ENCODE results near the gene PRR19.

The PRR19 gene

GRCh38 chr19:42327381-42327780 is 25.4 kb downstream of the PRR19 start:
- TF ChIP-seq FOXP2 (optimal IDR thresholded peaks at IDR 0.05; ENCODE audit: borderline replicate concordance, extremely low read depth, extremely low read length, insufficient read depth) (no peak), SIN3A (IDR thresholded peaks at IDR 0.05; ENCODE audit: borderline replicate concordance, insufficient read depth, low read length) (no peak)

- TF ChIP-seq POLR2AphosphoS5 (IDR thresholded peaks at IDR 0.05; ENCODE audit: low read depth, low read length) (no peak), SIN3A (IDR thresholded peaks at IDR 0.05; ENCODE audit: borderline replicate concordance, insufficient read depth, low read length) (no peak), FOXP2 (optimal IDR thresholded peaks at IDR 0.05; ENCODE audit: borderline replicate concordance, extremely low read depth, extremely low read length, insufficient read depth) (no peak), REST (IDR thresholded peaks at IDR 0.05; ENCODE audit: insufficient read depth in 1 of 2, low read depth in 2 of 2, low read length in 2 of 2) (no peak), TAF1 (IDR thresholded peaks at IDR 0.05; ENCODE audit: borderline replicate concordance, insufficient read depth, low read length) (no peak)
Observed at GRCh38 chr19:42328106-42328505, 26.2 kb downstream of the PRR19 start.

- TF ChIP-seq POLR2AphosphoS5 (IDR thresholded peaks at IDR 0.05; ENCODE audit: low read depth, low read length) (no peak), REST (IDR thresholded peaks at IDR 0.05; ENCODE audit: insufficient read depth in 1 of 2, low read depth in 2 of 2, low read length in 2 of 2) (no peak), SIN3A (IDR thresholded peaks at IDR 0.05; ENCODE audit: borderline replicate concordance, insufficient read depth, low read length) (no peak), TAF1 (IDR thresholded peaks at IDR 0.05; ENCODE audit: borderline replicate concordance, insufficient read depth, low read length) (no peak), FOXP2 (optimal IDR thresholded peaks at IDR 0.05; ENCODE audit: borderline replicate concordance, extremely low read depth, extremely low read length, insufficient read depth) (no peak)
Observed at GRCh38 chr19:42328854-42329253, 26.9 kb downstream of the PRR19 start.

GRCh38 chr19:42330241-42330711 is 28.3 kb downstream of the PRR19 start:
- TF ChIP-seq REST (IDR thresholded peaks at IDR 0.05; ENCODE audit: insufficient read depth in 1 of 2, low read depth in 2 of 2, low read length in 2 of 2) = no peak
- no peak for TF ChIP-seq TAF1 (IDR thresholded peaks at IDR 0.05; ENCODE audit: borderline replicate concordance, insufficient read depth, low read length)
- no peak for TF ChIP-seq FOXP2 (optimal IDR thresholded peaks at IDR 0.05; ENCODE audit: borderline replicate concordance, extremely low read depth, extremely low read length, insufficient read depth)
- TF ChIP-seq POLR2AphosphoS5 (IDR thresholded peaks at IDR 0.05; ENCODE audit: low read depth, low read length) = no peak
- TF ChIP-seq SIN3A (IDR thresholded peaks at IDR 0.05; ENCODE audit: borderline replicate concordance, insufficient read depth, low read length) = no peak

GRCh38 chr19:42332059-42332458 is 30.1 kb downstream of the PRR19 start:
- TF ChIP-seq REST (IDR thresholded peaks at IDR 0.05; ENCODE audit: insufficient read depth in 1 of 2, low read depth in 2 of 2, low read length in 2 of 2) (no peak), SIN3A (IDR thresholded peaks at IDR 0.05; ENCODE audit: borderline replicate concordance, insufficient read depth, low read length) (no peak), POLR2AphosphoS5 (IDR thresholded peaks at IDR 0.05; ENCODE audit: low read depth, low read length) (no peak), FOXP2 (optimal IDR thresholded peaks at IDR 0.05; ENCODE audit: borderline replicate concordance, extremely low read depth, extremely low read length, insufficient read depth) (no peak), TAF1 (IDR thresholded peaks at IDR 0.05; ENCODE audit: borderline replicate concordance, insufficient read depth, low read length) (no peak)
